GM13977 (cell line): Measurements from ENCODE around the gene ABCG8.
"Not testable (repeated sequence)": the region's sequence is repeated elsewhere in the genome, so short reads cannot be mapped to it uniquely, and the experiment has no call there.

Source experiments
- DNase-seq: peaks from one replicate; pipeline ENCODE4 v3.0.0; 2012; ENCODE audit warnings: low spot score
- CTCF ChIP-seq: IDR thresholded peaks from 2 replicates; pipeline ENCODE4 v1.5.1; 2012; ENCODE audit warnings: mild to moderate bottlenecking, control low read depth; ENCODE audit not compliant: insufficient read depth; ENCODE audit errors: extremely low read depth, missing control alignments
- in situ Hi-C: fragments of 300-500 bp; cut with MboI; formaldehyde crosslinking; loops from one replicate; pipeline ENCODE4 v1.12.0; 2022; ENCODE audit warnings: low sequenced_read_pairs, low pct_unique_long_range_greater_than_20kb, mixed read lengths, inconsistent platforms; ENCODE audit not compliant: unreplicated experiment

The ABCG8 gene

GRCh38 chr2:43898134-43898837 is 59.5 kb downstream of the ABCG8 start:
- no peak for DNase-seq
- no peak for TF ChIP-seq CTCF
- in situ Hi-C loops, result no loop called here

GRCh38 chr2:43898838-43899346 is 60.1 kb downstream of the ABCG8 start:
- in situ Hi-C loops, result no loop called here
- TF ChIP-seq CTCF, result no peak
- DNase-seq, result no peak

DNA sequence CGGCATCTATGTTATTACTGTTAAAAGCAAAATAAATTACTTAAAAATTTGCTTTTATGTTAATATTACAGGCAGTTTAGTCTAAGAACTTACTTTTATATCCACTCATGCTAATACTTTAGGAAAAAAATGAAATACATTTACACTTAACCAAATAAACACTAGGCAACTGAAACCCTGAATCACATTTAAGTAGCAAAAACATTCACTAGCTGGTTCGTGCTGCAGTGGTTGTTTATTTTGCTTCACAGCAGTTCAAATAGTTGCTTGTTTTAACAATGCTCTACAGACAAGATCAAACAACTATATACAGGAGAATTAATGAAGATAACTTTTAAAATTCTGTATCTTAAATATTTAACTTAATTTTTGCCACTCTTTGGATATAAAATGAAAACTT is 60.8 kb downstream of the ABCG8 start:
- no peak for DNase-seq
- in situ Hi-C loops, result no loop called here
- TF ChIP-seq CTCF, result no peak

GRCh38 chr2:43905371-43905803 is 66.6 kb downstream of the ABCG8 start:
- in situ Hi-C loops, result no loop called here
- DNase-seq, result peak; percentile 33
- TF ChIP-seq CTCF, result no peak

DNA sequence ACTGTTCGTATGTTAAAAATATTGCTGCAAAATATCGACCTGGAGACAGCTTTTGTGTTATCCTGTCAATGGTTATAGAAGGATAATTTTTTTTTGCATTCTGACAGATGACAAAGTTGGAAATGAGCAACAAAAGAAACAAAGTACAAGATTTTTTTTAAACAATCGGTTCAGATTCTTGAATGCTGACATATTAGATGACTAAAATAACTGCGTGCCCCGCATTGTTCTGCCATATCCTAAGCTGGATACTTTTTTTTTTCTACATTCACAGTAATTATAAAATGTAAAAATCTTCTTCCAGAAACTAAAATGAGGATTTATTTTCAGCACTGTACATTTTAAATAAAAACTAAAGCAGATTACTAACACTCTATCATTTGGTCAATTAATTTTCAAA is 67.1 kb downstream of the ABCG8 start:
- no peak for TF ChIP-seq CTCF
- in situ Hi-C loops, result no loop called here
- DNase-seq, result no peak

GRCh38 chr2:43906448-43907109 is 67.8 kb downstream of the ABCG8 start:
- TF ChIP-seq CTCF, result no peak
- in situ Hi-C loops, result no loop called here
- no peak for DNase-seq

DNA sequence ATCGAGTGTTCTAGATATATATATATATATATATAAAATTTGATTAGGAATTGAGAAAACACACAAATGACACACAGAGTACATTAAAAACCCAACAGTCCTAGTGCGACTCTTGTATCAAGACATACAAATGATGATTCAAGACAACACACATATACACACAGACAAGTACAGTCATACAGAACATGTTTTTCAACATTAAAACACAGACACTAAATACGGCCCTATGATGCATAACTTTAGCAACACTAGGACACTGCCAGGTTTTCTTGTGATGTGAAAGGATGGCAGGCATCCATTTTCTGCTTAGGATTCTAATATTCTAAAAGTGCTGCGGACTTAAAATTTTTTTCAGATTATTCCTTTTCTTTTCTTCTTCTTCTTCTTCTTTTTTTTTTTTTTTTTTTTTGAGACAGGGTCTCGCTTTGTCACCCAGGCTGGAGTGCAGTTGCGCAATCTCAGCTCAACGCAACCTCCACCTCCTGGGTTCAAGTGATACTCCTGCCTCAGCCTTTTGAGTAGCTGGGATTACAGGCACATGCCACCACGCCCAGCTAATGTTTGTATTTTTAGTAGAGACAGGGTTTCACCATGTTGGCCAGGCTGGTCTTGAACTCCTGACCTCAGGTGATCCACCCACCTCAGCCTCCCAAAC is 72.5 kb downstream of the ABCG8 start:
- DNase-seq, in situ Hi-C loops: not testable (repeated sequence)
